B cell (primary cell): Measurements from ENCODE around the gene SPATA3. TPM values are rescaled to one million over a fixed set of nuclear protein-coding genes. Genes with fewer than 3 reads are reported as not detected.

ENCODE experiments used
- ATAC-seq: fragments of 200-7000 bp; cut with Tn5 transposase; one replicate; pipeline ENCODE4 v1.10.0; 2021; ENCODE audit warnings: low read depth, mild to moderate bottlenecking, moderate number of reproducible peaks, moderate library complexity
- CTCF ChIA-PET: fragments of 350-600 bp; sonication (Branson Sonifier 250); formaldehyde crosslinking; loops from one replicate; lab custom pipeline; 2021; ENCODE audit warnings: antibody characterized with exemption, inconsistent platforms; lab: Charles Lee
- POLR2A ChIA-PET: fragments of 350-600 bp; sonication (Branson Sonifier 250); formaldehyde crosslinking; loops from one replicate; lab custom pipeline; 2021; ENCODE audit warnings: antibody characterized with exemption; lab: Charles Lee
- DNase-seq: peaks from one replicate; pipeline ENCODE4 v3.0.0; 2013
- H2AFZ ChIP-seq: 2 replicates; pipeline ENCODE4 v1.6.1; 2012; ENCODE audit warnings: mild to moderate bottlenecking, low read depth, low read length; ENCODE audit not compliant: insufficient read depth, poor library complexity, severe bottlenecking
- H3K27ac ChIP-seq, 2 donors: 1 replicate in 1 of 2; 2 replicates in 1 of 2; pipeline ENCODE4 v1.5.1; 2012 to 2013; ENCODE audit warnings: low read length in 2 of 2, mild to moderate bottlenecking in 2 of 2, moderate library complexity in 1 of 2
- H3K27me3 ChIP-seq, 4 experiments: fragments of 200-600 bp in 1 of 4; sonication (generic) in 1 of 4; replicated peaks in 1 of 4; 1 replicate in 2 of 4; 2 replicates in 2 of 4; pipeline versions ENCODE4 v1.6.1 to v1.7.0; 2013 to 2016; ENCODE audit warnings: low read length in 3 of 4, mild to moderate bottlenecking in 2 of 4, mixed read lengths in 1 of 4, moderate library complexity in 1 of 4; ENCODE audit not compliant: insufficient read depth in 4 of 4, control insufficient read depth in 3 of 4; ENCODE audit errors: control extremely low read depth in 1 of 4
- H3K36me3 ChIP-seq, 2 experiments: replicated peaks in 1 of 2; 1 replicate in 1 of 2; 2 replicates in 1 of 2; pipeline versions ENCODE4 v1.6.1 to v1.7.1; 2013; ENCODE audit warnings: low read length in 1 of 2; ENCODE audit not compliant: insufficient read depth in 2 of 2, control insufficient read depth in 1 of 2; ENCODE audit errors: control extremely low read depth in 1 of 2, extremely low read depth in 1 of 2
- H3K4me1 ChIP-seq, 2 donors: fragments of 200-600 bp in 1 of 2; sonication (generic) in 1 of 2; 1 replicate in 1 of 2; 2 replicates in 1 of 2; pipeline versions ENCODE4 v1.5.1 to v1.6.1; 2013 to 2017; ENCODE audit warnings: low read length in 2 of 2; ENCODE audit not compliant: control insufficient read depth in 2 of 2, insufficient read depth in 2 of 2
- H3K4me2 ChIP-seq: replicated peaks from 2 replicates; pipeline ENCODE3; 2012; ENCODE audit warnings: mild to moderate bottlenecking, low read depth, low read length; ENCODE audit not compliant: poor library complexity, severe bottlenecking
- H3K4me3 ChIP-seq, 5 experiments: fragments of 200-600 bp in 1 of 5; sonication (generic) in 1 of 5; 1 replicate in 3 of 5; 2 replicates in 2 of 5; pipeline versions ENCODE4 v1.5.1 to v1.7.0; 2011 to 2016; ENCODE audit warnings: low read length in 4 of 5, mild to moderate bottlenecking in 4 of 5, low read depth in 2 of 5, control low read depth in 1 of 5, moderate library complexity in 1 of 5; ENCODE audit not compliant: insufficient read depth in 1 of 5; ENCODE audit errors: control extremely low read depth in 1 of 5, extremely low read depth in 1 of 5
- H3K79me2 ChIP-seq: fragments of 200-600 bp; sonication (generic); one replicate; pipeline ENCODE4 v1.6.0; 2016; ENCODE audit warnings: low read length; ENCODE audit not compliant: control insufficient read depth, insufficient read depth
- H3K9ac ChIP-seq: fragments of 200-600 bp; sonication (generic); 2 replicates; pipeline ENCODE4 v1.6.1; 2017; ENCODE audit warnings: mild to moderate bottlenecking, low read length, moderate library complexity
- H3K9me3 ChIP-seq, 3 donors: one replicate each; pipeline versions ENCODE4 v1.6.1 to v1.7.1; 2013; ENCODE audit warnings: low read length in 2 of 3; ENCODE audit not compliant: control insufficient read depth in 2 of 3, insufficient read depth in 1 of 3; ENCODE audit errors: control extremely low read depth in 1 of 3
- H4K20me1 ChIP-seq: 2 replicates; pipeline ENCODE4 v1.6.0; 2012; ENCODE audit warnings: mild to moderate bottlenecking, low read length; ENCODE audit not compliant: insufficient read depth, control insufficient read depth, poor library complexity, severe bottlenecking
- H3K27ac Mint-ChIP-seq: one replicate; pipeline ENCODE4 v1.8.0; 2021; ENCODE audit warnings: mixed read lengths
- H3K27me3 Mint-ChIP-seq: one replicate; pipeline ENCODE4 v1.8.0; 2021; ENCODE audit warnings: mixed read lengths
- H3K4me1 Mint-ChIP-seq: one replicate; pipeline ENCODE4 v1.8.0; 2021; ENCODE audit warnings: mixed read lengths
- H3K4me3 Mint-ChIP-seq: one replicate; pipeline ENCODE4 v1.8.0; 2021; ENCODE audit warnings: mixed read lengths
- H3K9me3 Mint-ChIP-seq: one replicate; pipeline ENCODE4 v1.8.0; 2022; ENCODE audit warnings: mixed read lengths; ENCODE audit not compliant: insufficient read depth
- CTCF ChIP-seq: fragments of 200-600 bp; IDR thresholded peaks from one replicate; pipeline ENCODE4 v1.8.0; 2022; ENCODE audit warnings: antibody characterized with exemption, mild to moderate bottlenecking
- EZH2 ChIP-seq: IDR thresholded peaks from 2 replicates; pipeline ENCODE4 v1.6.1; 2012; ENCODE audit warnings: borderline replicate concordance, low read depth, mild to moderate bottlenecking, moderate library complexity, low read length; ENCODE audit not compliant: insufficient read depth, poor library complexity, severe bottlenecking
- WGBS: methylation state at CpG from one replicate; pipeline ENCODE4 v1.1.5; 2013; ENCODE audit warnings: missing lambda C conversion rate; ENCODE audit not compliant: insufficient coverage; 5-methylcytosine and 5-hydroxymethylcytosine counted together
- intact Hi-C: fragments of 100-400 bp; cut with micrococcal nuclease; formaldehyde crosslinking; loops from one replicate; pipeline ENCODE4 v1.10.0; 2022
- polyA plus RNA-seq: library from polyadenylated mRNA; depleted of rRNA; stranded (reverse); fragments of >200 nt; gene quantifications from 2 replicates; pipeline ENCODE4 v1.2.3, GENCODE V29; 2012
- total RNA-seq, 2 donors: library from RNA; stranded (reverse); fragments of 120-200 nt in 1 of 2; gene quantifications; 1 replicate in 1 of 2; 2 replicates in 1 of 2; pipeline versions ENCODE4 v1.2.3 to v1.2.4, GENCODE V29; 2013 to 2022

The SPATA3 gene
- total and polyA plus RNA-seq, 2 donors (not counting 1 experiment from before 2014, with no cell fraction given), result not detected

DNA sequence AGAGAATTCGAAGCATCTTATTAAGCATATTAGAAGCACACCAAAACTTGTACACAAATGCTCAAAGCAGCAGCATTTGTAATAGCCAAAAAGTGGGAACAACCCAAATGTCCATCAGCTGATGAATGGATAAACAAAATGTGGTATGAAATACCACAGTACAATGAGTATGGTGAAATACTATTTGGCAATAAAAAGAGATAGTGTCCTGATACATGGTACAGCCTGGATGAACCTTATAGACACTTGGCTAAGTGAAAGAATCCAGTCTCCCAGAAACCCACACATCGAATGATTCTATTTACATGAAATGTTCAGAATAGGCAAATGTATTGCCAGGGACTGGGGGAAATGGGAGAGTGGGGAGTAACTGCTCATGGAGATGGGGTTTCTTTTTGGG lies 3.0 kb downstream of the SPATA3 start:
- H3K4me1 ChIP-seq, result no peaks in the 10 kb centered on the region
- no peaks in the 10 kb centered on the region for H3K36me3 ChIP-seq
- ChIA-PET POLR2A (no interaction called here), CTCF (no interaction called here)
- no peak overlapping the region for H3K4me2 ChIP-seq
- no CpG with 5 or more reads among the region's 2 CpGs for WGBS
- peaks cover 72% of the 10 kb centered on the region for H3K27me3 Mint-ChIP-seq
- no peaks in the 10 kb centered on the region for H3K79me2 ChIP-seq
- H3K4me1 Mint-ChIP-seq, result no peaks in the 10 kb centered on the region
- no peak for TF ChIP-seq EZH2
- TF ChIP-seq CTCF, result no peak
- H3K9ac ChIP-seq, result no peak overlapping the region
- H3K27me3 ChIP-seq, result peaks cover 0 to 47% (median 13%) of the 10 kb centered on the region in 4 experiments
- no peak overlapping the region for H3K4me3 ChIP-seq
- DNase-seq (no peak), ATAC-seq (no peak)
- H3K9me3 Mint-ChIP-seq, result no peaks in the 10 kb centered on the region
- no peak overlapping the region for H3K4me3 Mint-ChIP-seq
- no peaks in the 10 kb centered on the region for H4K20me1 ChIP-seq
- no peak overlapping the region for H3K27ac ChIP-seq
- peaks cover 0 to 17% (median 0%) of the 10 kb centered on the region in 3 donors for H3K9me3 ChIP-seq
- intact Hi-C loops, result no loop called here
- no peak overlapping the region for H2AFZ ChIP-seq
- H3K27ac Mint-ChIP-seq, result no peak overlapping the region

- no peak overlapping the region for H3K4me3 Mint-ChIP-seq
- POLR2A ChIA-PET, result no interaction called here
- H3K4me2 ChIP-seq, result no peak overlapping the region
Observed at GRCh38 chr2:230999477-230999876, 3.6 kb downstream of the SPATA3 start.

More at GRCh38 chr2:230999477-230999876, 3.6 kb downstream of the SPATA3 start:
- Histone ChIP-seq H3K9ac (no peak overlapping the region), H3K27me3 (peaks cover 0 to 47% (median 13%) of the 10 kb centered on the region in 4 experiments), H3K4me3 (no peak overlapping the region), H4K20me1 (no peaks in the 10 kb centered on the region), H3K36me3 (no peaks in the 10 kb centered on the region), H3K4me1 (no peaks in the 10 kb centered on the region), H2AFZ (no peak overlapping the region), H3K9me3 (peaks cover 0 to 19% (median 0%) of the 10 kb centered on the region in 3 donors), H3K27ac (no peak overlapping the region), H3K79me2 (no peaks in the 10 kb centered on the region)
- no peaks in the 10 kb centered on the region for H3K9me3 Mint-ChIP-seq
- no peak for TF ChIP-seq EZH2
- TF ChIP-seq CTCF, result no peak
- ATAC-seq (no peak), DNase-seq (no peak)
- CTCF ChIA-PET, result no interaction called here
- intact Hi-C loops, result no loop called here
- peaks cover 68% of the 10 kb centered on the region for H3K27me3 Mint-ChIP-seq
- 72% methylated on average over 2 of the region's 4 CpGs for WGBS
- H3K4me1 Mint-ChIP-seq, result no peaks in the 10 kb centered on the region
- no peak overlapping the region for H3K27ac Mint-ChIP-seq
